ENCODE measurements around the gene PRDM11.

GRCh38 chr11:45166604-45166897 lies 20.1 kb downstream of the PRDM11 start:
- no peak for TF ChIP-seq CTCF (IDR thresholded peaks at IDR 0.05; ENCODE audit: borderline replicate concordance, extremely low read depth, low read length, poor library complexity, severe bottlenecking)
- no peak for TF ChIP-seq EZH2 (IDR thresholded peaks at IDR 0.05; ENCODE audit: borderline replicate concordance, low read depth, low read length, severe bottlenecking)

All from DND-41 (cell line).